ENCODE measurements around the gene NPC1.
A peak's percentile ranks its signal among the peaks of the same experiment; 100 is the strongest.
"Not testable (repeated sequence)": the region's sequence is repeated elsewhere in the genome, so short reads cannot be mapped to it uniquely, and the experiment has no call there.

The NPC1 gene

DNA sequence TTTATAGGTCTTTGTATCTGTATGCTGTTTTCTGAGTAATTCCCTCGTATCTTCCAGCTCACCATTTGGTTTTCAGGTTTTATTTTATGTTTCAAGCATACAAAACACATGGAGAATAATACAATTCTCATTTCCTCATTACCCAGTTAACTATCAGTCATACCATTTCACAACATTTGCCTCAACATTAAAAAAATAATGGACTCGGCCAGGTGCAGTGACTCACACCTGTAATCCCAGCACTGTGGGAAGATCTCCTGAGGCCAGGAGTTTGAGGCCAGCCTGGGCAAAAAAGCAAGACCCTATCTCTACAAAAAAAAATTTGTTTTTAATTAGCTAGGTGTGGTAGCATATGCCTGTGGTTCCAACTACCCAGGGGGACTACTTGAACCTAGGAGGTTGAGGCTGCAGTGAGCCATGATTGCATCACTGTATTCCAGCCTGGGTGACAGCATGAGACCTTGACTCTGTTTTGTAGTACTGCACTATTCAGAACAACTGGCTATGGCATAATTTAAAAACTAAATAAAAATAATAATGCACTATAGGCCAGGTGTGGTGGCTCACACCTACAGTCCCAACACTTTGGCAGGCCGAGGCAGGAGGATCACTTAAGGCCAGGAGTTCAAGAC is 20.3 kb downstream of the NPC1 start:
- no peak overlapping the region for H3K4me3 Mint-ChIP-seq
- ATAC-seq (replicated peaks), result no peak
- no peak for DNase-seq
- peaks cover 87% of the 10 kb centered on the region for H3K36me3 Mint-ChIP-seq (ENCODE audit: insufficient read depth)
- no peaks in the 10 kb centered on the region for H3K9me3 Mint-ChIP-seq
- peaks cover 23 to 29% of the 10 kb centered on the region in 2 donors for H3K4me1 Mint-ChIP-seq (ENCODE audit: low read depth in 2 of 2)
- H3K27ac Mint-ChIP-seq, result peak overlapping the region; percentile 44 to 59
- H3K27me3 Mint-ChIP-seq, result no peaks in the 10 kb centered on the region

DNA sequence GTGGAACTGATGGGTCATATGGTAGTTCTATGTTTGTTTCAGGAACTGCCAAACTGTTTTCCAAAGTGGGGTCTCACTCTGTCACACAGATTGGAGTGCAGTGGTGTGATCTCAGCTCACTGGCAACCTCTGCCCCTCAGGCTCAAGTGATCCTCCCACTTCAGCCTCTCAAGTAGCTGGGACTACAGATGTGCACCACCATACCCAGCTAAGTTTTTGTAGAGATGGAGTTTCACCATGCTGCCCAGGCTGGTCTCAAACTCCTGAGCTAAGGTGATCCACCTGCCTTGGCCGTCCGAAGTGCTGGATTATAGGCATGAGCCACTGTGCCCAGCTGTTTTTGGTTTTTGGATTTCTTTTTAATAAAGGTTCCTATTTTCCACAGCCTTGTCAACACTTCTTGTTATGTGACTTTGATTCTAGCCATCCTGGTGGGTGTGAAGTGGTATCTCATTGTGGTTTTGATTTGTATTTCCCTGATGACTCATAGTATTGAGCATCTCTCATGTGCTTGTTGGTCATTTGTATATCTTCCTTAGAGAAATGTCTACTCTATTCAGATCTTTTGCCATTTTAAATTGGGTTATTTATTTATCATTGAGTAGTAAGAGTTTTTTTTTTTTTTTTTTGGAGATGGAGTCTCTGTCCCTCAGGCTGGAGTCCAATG is 22.8 kb downstream of the NPC1 start:
- peak overlapping the region; percentile 57 to 85 for H3K27ac Mint-ChIP-seq
- no peaks in the 10 kb centered on the region for H3K27me3 Mint-ChIP-seq
- peaks cover 93% of the 10 kb centered on the region for H3K36me3 Mint-ChIP-seq (ENCODE audit: insufficient read depth)
- DNase-seq, result peak; percentile 12 to 22 (median 15)
- peaks cover 15 to 20% of the 10 kb centered on the region in 2 donors for H3K4me1 Mint-ChIP-seq (ENCODE audit: low read depth in 2 of 2)
- peak overlapping the region; percentile 3 to 46 for H3K4me3 Mint-ChIP-seq
- no peaks in the 10 kb centered on the region for H3K9me3 Mint-ChIP-seq
- peak; percentile 100 for ATAC-seq (replicated peaks)

DNA sequence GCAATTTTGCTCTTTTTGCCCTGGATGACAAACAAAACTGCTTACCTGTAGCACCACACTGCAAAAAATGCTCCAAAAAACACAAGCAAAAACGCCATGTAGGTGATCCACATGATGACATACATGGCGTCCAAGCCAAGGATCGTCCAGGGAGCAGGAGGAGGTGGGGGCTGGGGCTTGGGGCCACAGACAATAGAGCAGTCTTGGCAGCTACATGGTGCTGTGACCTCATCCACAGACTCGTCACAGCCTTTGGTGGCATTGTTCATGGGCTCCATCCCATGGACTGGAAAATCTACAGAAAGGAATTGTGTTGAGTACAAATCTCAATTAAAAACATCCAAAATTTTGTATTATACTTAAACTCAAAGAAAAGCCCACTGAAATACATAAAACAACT is 26.1 kb downstream of the NPC1 start:
- Mint-ChIP-seq H3K4me1 (ENCODE audit: low read depth in 2 of 2) (peaks cover 18 to 22% of the 10 kb centered on the region in 2 donors), H3K36me3 (ENCODE audit: insufficient read depth) (peaks cover 83% of the 10 kb centered on the region), H3K4me3 (no peak overlapping the region), H3K27me3 (no peaks in the 10 kb centered on the region), H3K27ac (peak overlapping the region in 1 of 2 donors; percentile 35), H3K9me3 (no peaks in the 10 kb centered on the region)
- ATAC-seq (replicated peaks) (no peak), DNase-seq (no peak)

- Mint-ChIP-seq H3K4me1 (ENCODE audit: low read depth in 2 of 2) (peaks cover 10 to 17% of the 10 kb centered on the region in 2 donors), H3K27ac (peak overlapping the region in 1 of 2 donors; percentile 79), H3K36me3 (ENCODE audit: insufficient read depth) (peaks cover 83% of the 10 kb centered on the region)
- H3K4me3 Mint-ChIP-seq; H3K27me3 Mint-ChIP-seq; ATAC-seq (replicated peaks); DNase-seq; H3K9me3 Mint-ChIP-seq: not testable (repeated sequence)
Measured at GRCh38 chr18:23557511-23557910, 28.8 kb downstream of the NPC1 start.

GRCh38 chr18:23556145-23556780 is 30.0 kb downstream of the NPC1 start:
- DNase-seq (no peak), ATAC-seq (replicated peaks) (no peak)
- H3K27me3 Mint-ChIP-seq, result no peaks in the 10 kb centered on the region
- no peaks in the 10 kb centered on the region for H3K9me3 Mint-ChIP-seq
- H3K4me3 Mint-ChIP-seq, result no peak overlapping the region
- H3K4me1 Mint-ChIP-seq (ENCODE audit: low read depth in 2 of 2), result peaks cover 14 to 17% of the 10 kb centered on the region in 2 donors
- H3K27ac Mint-ChIP-seq, result no peak overlapping the region
- H3K36me3 Mint-ChIP-seq (ENCODE audit: insufficient read depth), result peaks cover 86% of the 10 kb centered on the region

DNA sequence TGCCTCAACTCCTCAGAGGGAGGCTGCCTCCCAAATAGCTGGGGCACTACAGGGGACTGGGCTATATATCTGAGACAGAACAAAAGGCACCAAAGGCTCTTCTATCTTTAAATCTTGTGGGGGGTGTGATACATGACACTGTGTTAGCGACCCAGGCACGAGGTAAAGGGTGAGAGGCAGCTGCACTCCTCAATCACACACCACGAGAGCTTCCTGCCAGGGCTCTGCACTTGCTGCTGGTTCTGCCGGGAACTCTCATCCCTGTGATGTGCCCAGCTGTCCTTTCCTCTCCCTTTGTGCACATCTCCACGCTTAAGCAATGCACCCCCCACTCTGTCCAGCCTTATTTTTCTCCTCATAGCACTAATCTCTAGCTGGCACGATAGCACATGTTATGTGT is 32.4 kb downstream of the NPC1 start:
- no peak for ATAC-seq (replicated peaks)
- H3K9me3 Mint-ChIP-seq, result no peaks in the 10 kb centered on the region
- H3K4me1 Mint-ChIP-seq (ENCODE audit: low read depth in 2 of 2), result peaks cover 12 to 15% of the 10 kb centered on the region in 2 donors
- H3K36me3 Mint-ChIP-seq (ENCODE audit: insufficient read depth), result peaks cover 87% of the 10 kb centered on the region
- no peak overlapping the region for H3K4me3 Mint-ChIP-seq
- H3K27me3 Mint-ChIP-seq, result no peaks in the 10 kb centered on the region
- no peak for DNase-seq
- peak overlapping the region; percentile 60 to 82 for H3K27ac Mint-ChIP-seq

DNA sequence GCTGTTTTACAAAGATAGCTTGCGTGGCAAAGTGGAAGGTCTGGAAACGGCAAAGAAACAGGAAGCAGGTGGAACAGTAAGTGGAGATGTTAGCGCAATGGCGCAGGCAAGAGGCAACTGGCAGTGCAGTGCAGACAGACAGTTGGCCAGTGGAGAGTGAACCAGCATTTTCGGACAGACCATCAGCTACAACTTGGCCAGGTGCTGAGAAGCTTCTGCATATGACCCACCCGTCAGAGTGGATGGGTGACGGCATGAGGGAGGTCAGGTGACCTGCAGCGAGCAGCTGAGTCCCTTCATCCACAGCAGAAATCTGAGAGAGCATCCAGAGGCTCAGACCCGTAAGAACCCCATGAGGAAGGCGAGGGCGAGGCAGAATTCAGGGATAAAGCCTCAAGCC is 33.8 kb downstream of the NPC1 start:
- H3K4me3 Mint-ChIP-seq, result no peak overlapping the region
- H3K4me1 Mint-ChIP-seq (ENCODE audit: low read depth in 2 of 2), result peaks cover 5 to 9% of the 10 kb centered on the region in 2 donors
- no peaks in the 10 kb centered on the region for H3K9me3 Mint-ChIP-seq
- peaks cover 88% of the 10 kb centered on the region for H3K36me3 Mint-ChIP-seq (ENCODE audit: insufficient read depth)
- ATAC-seq (replicated peaks), result no peak
- H3K27ac Mint-ChIP-seq, result peak overlapping the region in 1 of 2 donors; percentile 14
- H3K27me3 Mint-ChIP-seq, result no peaks in the 10 kb centered on the region
- DNase-seq, result no peak

DNA sequence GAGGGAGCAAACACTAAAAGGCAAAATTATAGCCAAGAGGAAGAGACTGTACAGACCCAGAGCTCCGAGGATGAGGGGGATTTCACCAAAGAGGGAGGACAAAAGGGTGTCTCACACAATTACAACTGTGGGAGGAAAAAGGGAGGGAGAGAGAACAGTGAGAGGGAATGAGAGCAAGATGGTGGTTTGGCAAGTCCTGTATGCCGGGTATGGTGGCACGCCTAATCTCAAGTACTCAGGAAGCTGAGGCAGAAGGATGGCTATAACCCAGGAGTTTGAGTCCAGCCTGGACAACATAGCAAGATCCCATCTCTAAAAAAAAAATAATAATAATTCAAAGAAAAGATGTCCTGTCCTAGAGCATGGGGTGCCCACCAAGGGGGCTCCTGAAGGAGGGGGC is 34.3 kb downstream of the NPC1 start:
- Mint-ChIP-seq H3K4me1 (ENCODE audit: low read depth in 2 of 2) (peaks cover 5 to 9% of the 10 kb centered on the region in 2 donors), H3K27me3 (no peaks in the 10 kb centered on the region), H3K27ac (peak overlapping the region; percentile 26 to 95), H3K4me3 (no peak overlapping the region), H3K9me3 (no peaks in the 10 kb centered on the region), H3K36me3 (ENCODE audit: insufficient read depth) (peaks cover 88% of the 10 kb centered on the region)
- ATAC-seq (replicated peaks), result no peak
- no peak for DNase-seq

DNA sequence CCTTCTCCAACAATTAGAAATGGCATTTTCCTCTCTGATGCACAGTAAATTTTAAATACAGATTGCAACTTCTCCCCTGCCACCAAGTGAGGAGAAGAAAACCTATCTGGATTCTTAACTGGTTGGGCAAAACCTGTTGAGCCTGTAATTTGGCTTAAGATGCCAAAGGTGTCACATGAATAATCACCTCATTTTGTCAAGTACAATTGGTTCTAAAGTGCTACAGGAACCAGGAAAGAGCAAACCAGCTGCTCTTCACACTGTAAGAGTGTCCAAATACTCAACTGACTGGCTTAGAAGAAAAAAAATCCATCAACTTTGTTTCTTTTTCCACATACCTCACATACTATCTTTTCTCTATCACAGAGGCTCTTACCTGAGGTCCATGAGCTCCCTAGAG is 35.4 kb downstream of the NPC1 start:
- Mint-ChIP-seq H3K4me1 (ENCODE audit: low read depth in 2 of 2) (peaks cover 9% of the 10 kb centered on the region in 2 donors), H3K36me3 (ENCODE audit: insufficient read depth) (peaks cover 95% of the 10 kb centered on the region), H3K4me3 (no peak overlapping the region), H3K27me3 (no peaks in the 10 kb centered on the region), H3K9me3 (no peaks in the 10 kb centered on the region), H3K27ac (peak overlapping the region in 1 of 2 donors; percentile 95)
- ATAC-seq (replicated peaks) (no peak), DNase-seq (no peak)

DNA sequence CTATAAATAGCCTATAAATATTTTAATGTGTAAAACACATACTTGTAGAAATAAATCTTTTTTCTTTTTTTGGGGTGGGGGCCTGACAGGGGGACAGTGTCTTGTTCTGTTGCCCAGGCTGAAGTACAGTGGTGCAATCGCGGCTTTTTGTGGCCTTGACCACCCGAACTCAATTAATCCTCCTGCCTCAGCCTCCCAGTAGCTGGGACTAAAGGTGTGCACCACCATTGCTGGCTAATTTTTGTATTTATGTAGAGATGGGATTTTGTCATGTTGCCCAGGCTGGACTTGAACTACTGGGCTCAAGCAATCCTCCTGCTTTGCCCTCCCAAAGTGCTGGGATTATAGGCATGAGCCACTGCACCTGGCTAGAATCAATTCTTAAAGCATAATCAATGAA is 37.6 kb downstream of the NPC1 start:
- ATAC-seq (replicated peaks) (no peak), DNase-seq (no peak)
- Mint-ChIP-seq H3K27ac (peak overlapping the region in 1 of 2 donors; percentile 29), H3K36me3 (ENCODE audit: insufficient read depth) (peaks cover 97% of the 10 kb centered on the region), H3K9me3 (no peaks in the 10 kb centered on the region), H3K4me3 (no peak overlapping the region), H3K4me1 (ENCODE audit: low read depth in 2 of 2) (peaks cover 4 to 5% of the 10 kb centered on the region in 2 donors), H3K27me3 (no peaks in the 10 kb centered on the region)

DNA sequence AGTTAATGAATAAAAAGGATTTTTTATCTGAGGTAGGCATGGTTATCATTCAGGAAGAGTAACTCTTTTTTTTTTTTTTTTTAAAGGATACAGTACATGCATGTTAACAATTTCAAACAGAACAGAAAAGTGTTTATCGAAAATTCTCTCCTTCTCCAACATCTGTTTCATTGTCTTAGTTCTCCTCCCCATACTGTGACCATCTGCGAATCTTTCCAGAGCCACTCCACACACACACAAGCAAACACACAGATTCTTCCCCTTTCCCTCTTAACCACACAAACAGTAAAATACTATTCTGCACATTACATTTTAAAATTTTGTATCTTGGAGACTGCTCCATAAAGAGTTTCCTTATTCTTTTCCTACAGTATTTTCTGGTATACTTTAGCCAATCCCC is 38.0 kb downstream of the NPC1 start:
- ATAC-seq (replicated peaks), result no peak
- peaks cover 97% of the 10 kb centered on the region for H3K36me3 Mint-ChIP-seq (ENCODE audit: insufficient read depth)
- peak overlapping the region in 1 of 2 donors; percentile 29 for H3K27ac Mint-ChIP-seq

DNA sequence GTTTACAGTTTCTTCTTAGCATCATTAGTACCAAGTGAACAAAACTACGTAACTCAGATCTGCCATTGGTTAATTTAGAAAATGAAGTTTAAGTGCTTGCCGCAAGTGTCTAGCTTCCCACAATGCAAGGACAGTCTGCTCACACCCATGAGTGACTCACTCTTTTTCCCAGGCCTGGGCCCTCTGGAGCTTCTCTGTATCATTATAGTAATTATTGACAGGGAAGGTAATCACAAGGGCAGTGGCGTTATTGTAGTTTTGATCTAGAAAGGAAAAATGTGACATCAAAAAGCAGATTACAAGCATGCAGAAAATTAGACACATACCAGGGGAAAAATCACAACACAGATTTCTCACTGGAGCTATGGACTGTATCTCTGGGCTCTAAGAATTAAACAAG is 38.5 kb downstream of the NPC1 start:
- H3K4me3 Mint-ChIP-seq, result no peak overlapping the region
- ATAC-seq (replicated peaks), result no peak
- no peaks in the 10 kb centered on the region for H3K9me3 Mint-ChIP-seq
- peaks cover 97% of the 10 kb centered on the region for H3K36me3 Mint-ChIP-seq (ENCODE audit: insufficient read depth)
- DNase-seq, result no peak
- peaks cover 4 to 5% of the 10 kb centered on the region in 2 donors for H3K4me1 Mint-ChIP-seq (ENCODE audit: low read depth in 2 of 2)
- no peaks in the 10 kb centered on the region for H3K27me3 Mint-ChIP-seq
- H3K27ac Mint-ChIP-seq, result peak overlapping the region in 1 of 2 donors; percentile 29

More for the DNA sequence above, 38.0 kb downstream of the NPC1 start:
- peaks cover 4 to 5% of the 10 kb centered on the region in 2 donors for H3K4me1 Mint-ChIP-seq (ENCODE audit: low read depth in 2 of 2)
- no peaks in the 10 kb centered on the region for H3K9me3 Mint-ChIP-seq
- no peaks in the 10 kb centered on the region for H3K27me3 Mint-ChIP-seq
- DNase-seq, result no peak
- no peak overlapping the region for H3K4me3 Mint-ChIP-seq

- peak overlapping the region; percentile 46 to 67 for H3K27ac Mint-ChIP-seq
- H3K4me1 Mint-ChIP-seq (ENCODE audit: low read depth in 2 of 2), result peaks cover 4 to 9% of the 10 kb centered on the region in 2 donors
- ATAC-seq (replicated peaks) (no peak), DNase-seq (no peak)
- H3K9me3 Mint-ChIP-seq, result no peaks in the 10 kb centered on the region
- no peak overlapping the region for H3K4me3 Mint-ChIP-seq
- peaks cover 96% of the 10 kb centered on the region for H3K36me3 Mint-ChIP-seq (ENCODE audit: insufficient read depth)
- no peaks in the 10 kb centered on the region for H3K27me3 Mint-ChIP-seq
Measured at GRCh38 chr18:23547306-23547705, 39.0 kb downstream of the NPC1 start.
